Mesothelial cell of epicardium (in vitro differentiated cells): ENCODE measurements around the gene SERPINE1. TPM values are rescaled to one million over a fixed set of nuclear protein-coding genes. Genes with fewer than 3 reads are reported as not detected.
A peak's percentile ranks its signal among the peaks of the same experiment; 100 is the strongest.
"Not testable (repeated sequence)": the region's sequence is repeated elsewhere in the genome, so short reads cannot be mapped to it uniquely, and the experiment has no call there.

Source experiments
- DNase-seq, 2 experiments: peaks; one replicate each; pipeline ENCODE4 v3.0.0; 2021; ENCODE audit warnings: low spot score in 2 of 2; ENCODE audit not compliant: unreplicated experiment in 2 of 2
- H3K27ac Mint-ChIP-seq: 2 replicates; pipeline ENCODE4 v1.8.0; 2021; ENCODE audit warnings: mixed read lengths
- H3K27me3 Mint-ChIP-seq: 2 replicates; pipeline ENCODE4 v1.8.0; 2021; ENCODE audit warnings: low read depth, mixed read lengths
- H3K36me3 Mint-ChIP-seq: 2 replicates; pipeline ENCODE4 v1.8.0; 2021; ENCODE audit warnings: mixed read lengths
- H3K4me1 Mint-ChIP-seq: 2 replicates; pipeline ENCODE4 v1.8.0; 2021; ENCODE audit warnings: mixed read lengths
- H3K4me3 Mint-ChIP-seq: 2 replicates; pipeline ENCODE4 v1.8.0; 2021; ENCODE audit warnings: mild to moderate bottlenecking, moderate library complexity, mixed read lengths
- H3K9me3 Mint-ChIP-seq: 2 replicates; pipeline ENCODE4 v1.8.0; 2021; ENCODE audit warnings: mixed read lengths
- CTCF ChIP-seq: fragments of 200-600 bp; sonication (generic); IDR thresholded peaks from one replicate; pipeline ENCODE4 v1.5.0; 2021; ENCODE audit warnings: antibody characterized with exemption; ENCODE audit not compliant: unreplicated experiment
- total RNA-seq: library from RNA; stranded (reverse); gene quantifications from 3 replicates; pipeline ENCODE4 v1.2.1, GENCODE V29; 2021

Gene SERPINE1
- total RNA-seq, 1 donor from 2014 or later, result 11.4 TPM

DNA sequence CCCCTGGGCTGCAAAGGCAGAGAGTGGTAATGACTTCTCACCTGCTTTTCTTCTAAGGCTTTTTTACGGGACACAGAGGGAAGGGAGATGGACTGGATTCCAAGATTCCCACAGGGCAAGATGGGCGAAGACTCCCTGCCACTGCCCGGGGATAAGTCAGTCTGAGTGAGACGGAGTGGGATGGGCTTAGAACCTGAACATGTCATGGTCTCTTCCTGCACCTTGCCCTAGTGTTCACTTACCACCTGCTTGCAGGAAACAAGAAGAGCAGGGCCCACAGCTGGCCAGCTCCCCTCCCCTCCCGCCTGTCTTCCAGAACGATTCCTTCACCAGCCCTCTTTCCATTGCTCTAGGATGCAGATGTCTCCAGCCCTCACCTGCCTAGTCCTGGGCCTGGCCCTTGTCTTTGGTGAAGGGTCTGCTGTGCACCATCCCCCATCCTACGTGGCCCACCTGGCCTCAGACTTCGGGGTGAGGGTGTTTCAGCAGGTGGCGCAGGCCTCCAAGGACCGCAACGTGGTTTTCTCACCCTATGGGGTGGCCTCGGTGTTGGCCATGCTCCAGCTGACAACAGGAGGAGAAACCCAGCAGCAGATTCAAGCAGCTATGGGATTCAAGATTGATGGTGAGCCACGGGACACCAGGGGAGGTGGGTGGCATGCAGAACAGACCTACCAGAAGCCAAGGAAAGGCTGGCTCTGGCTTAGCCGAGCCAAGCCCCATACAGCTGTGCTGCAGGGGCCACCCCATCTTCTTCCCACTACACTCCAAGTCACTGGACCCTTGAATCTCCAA is 1.3 kb downstream of the SERPINE1 start:
- no peak overlapping the region for H3K4me3 Mint-ChIP-seq
- TF ChIP-seq CTCF, result no peak
- H3K36me3 Mint-ChIP-seq, result peaks cover 3% of the 10 kb centered on the region
- peaks cover 31% of the 10 kb centered on the region for H3K4me1 Mint-ChIP-seq
- H3K27me3 Mint-ChIP-seq, result no peaks in the 10 kb centered on the region
- H3K27ac Mint-ChIP-seq, result no peak overlapping the region
- DNase-seq, result no peak
- peaks cover 3% of the 10 kb centered on the region for H3K9me3 Mint-ChIP-seq

DNA sequence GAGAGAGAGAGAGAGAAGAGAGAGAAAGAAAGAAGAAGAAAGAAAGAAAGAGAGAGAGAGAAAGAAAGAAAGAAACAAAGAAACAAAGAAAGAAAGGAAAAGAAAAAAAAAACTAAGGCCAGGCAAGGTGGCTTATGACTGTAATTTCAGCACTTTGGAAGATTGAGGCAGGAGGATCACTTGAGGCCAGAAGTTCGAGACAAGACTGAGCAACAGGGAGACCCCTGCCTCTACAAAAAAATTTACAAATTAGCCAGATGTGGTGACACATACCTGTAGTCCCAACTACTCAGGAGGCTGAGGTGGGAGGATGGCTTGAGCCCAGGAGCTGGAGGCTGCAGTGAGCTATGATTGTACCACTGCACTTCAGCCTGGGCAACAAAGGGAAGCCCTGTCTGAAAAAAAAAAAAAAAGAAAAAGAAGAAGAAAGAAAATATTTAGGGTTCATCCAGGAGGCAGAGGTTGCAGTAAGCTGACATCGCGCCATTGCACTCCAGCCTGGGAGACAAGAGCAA is 2.8 kb downstream of the SERPINE1 start:
- Mint-ChIP-seq H3K36me3 (peaks cover 3% of the 10 kb centered on the region), H3K4me1 (peaks cover 39% of the 10 kb centered on the region)

GRCh38 chr7:101132626-101133600 is 6.0 kb downstream of the SERPINE1 start:
- H3K27ac Mint-ChIP-seq, H3K9me3 Mint-ChIP-seq, H3K4me3 Mint-ChIP-seq, DNase-seq, H3K36me3 Mint-ChIP-seq, H3K27me3 Mint-ChIP-seq: not testable (repeated sequence)
- peaks cover 16% of the 10 kb centered on the region for H3K4me1 Mint-ChIP-seq

More for the DNA sequence above, 2.8 kb downstream of the SERPINE1 start:
- H3K27me3 Mint-ChIP-seq, result no peaks in the 10 kb centered on the region
- DNase-seq, result no peak
- TF ChIP-seq CTCF, result no peak
- peaks cover 3% of the 10 kb centered on the region for H3K9me3 Mint-ChIP-seq
- no peak overlapping the region for H3K4me3 Mint-ChIP-seq
- no peak overlapping the region for H3K27ac Mint-ChIP-seq

GRCh38 chr7:101133621-101134398 is 6.9 kb downstream of the SERPINE1 start:
- no peaks in the 10 kb centered on the region for H3K9me3 Mint-ChIP-seq
- no peak overlapping the region for H3K4me3 Mint-ChIP-seq
- no peaks in the 10 kb centered on the region for H3K27me3 Mint-ChIP-seq
- H3K27ac Mint-ChIP-seq, result peak overlapping the region; percentile 44
- peaks cover 19% of the 10 kb centered on the region for H3K4me1 Mint-ChIP-seq
- peaks cover 3% of the 10 kb centered on the region for H3K36me3 Mint-ChIP-seq
- no peak for TF ChIP-seq CTCF
- no peak for DNase-seq

- Mint-ChIP-seq H3K27me3 (no peaks in the 10 kb centered on the region), H3K27ac (peak overlapping the region; percentile 19), H3K4me1 (peaks cover 19% of the 10 kb centered on the region), H3K4me3 (no peak overlapping the region), H3K36me3 (peaks cover 3% of the 10 kb centered on the region), H3K9me3 (no peaks in the 10 kb centered on the region)
- no peak for TF ChIP-seq CTCF
- DNase-seq, result no peak
Observed at GRCh38 chr7:101134399-101134980, 7.6 kb downstream of the SERPINE1 start.
